H1 (cell line): Measurements from ENCODE around the gene CREB3. TPM values are rescaled to one million over a fixed set of nuclear protein-coding genes. Genes with fewer than 3 reads are reported as not detected.

ENCODE experiments used
- CTCF ChIA-PET: fragments of 300-600 bp; sonication (Branson Sonifier 250); formaldehyde crosslinking; loops from one replicate; lab custom pipeline; 2021; ENCODE audit not compliant: partially characterized antibody; lab: Charles Lee
- POLR2A ChIA-PET: fragments of 300-600 bp; sonication (Branson Sonifier 250); formaldehyde crosslinking; loops from one replicate; lab custom pipeline; 2021; ENCODE audit warnings: inconsistent platforms; ENCODE audit not compliant: partially characterized antibody; lab: Charles Lee
- DNase-seq, 2 experiments: peaks; one replicate each; pipeline versions ENCODE4 v3.0.0 to v3.0.0-alpha.2; 2010 to 2022; ENCODE audit warnings: low spot score in 2 of 2, low read depth in 1 of 2, mixed read lengths in 1 of 2
- FAIRE-seq: peaks from 2 replicates; lab custom pipeline; 2011; peaks lifted over from hg19 to GRCh38; lab: Jason Lieb, UNC
- H2AFZ ChIP-seq: 2 replicates; pipeline ENCODE4 v1.8.1; 2012; ENCODE audit warnings: low read length, inconsistent platforms
- H2AK5ac ChIP-seq: 2 replicates; pipeline ENCODE4 v1.6.1; 2013; ENCODE audit warnings: low read depth, low read length
- H2BK120ac ChIP-seq: replicated peaks from 2 replicates; pipeline ENCODE3; 2013; ENCODE audit warnings: low read depth, low read length, inconsistent platforms
- H2BK12ac ChIP-seq: 2 replicates; pipeline ENCODE4 v1.6.1; 2013; ENCODE audit warnings: low read depth, low read length
- H2BK15ac ChIP-seq: 2 replicates; pipeline ENCODE4 v1.6.1; 2013; ENCODE audit warnings: low read length
- H2BK20ac ChIP-seq: 2 replicates; pipeline ENCODE4 v1.6.1; 2013; ENCODE audit warnings: low read length
- H2BK5ac ChIP-seq: 2 replicates; pipeline ENCODE4 v1.6.1; 2013; ENCODE audit warnings: low read depth, low read length
- H3K14ac ChIP-seq: 2 replicates; pipeline ENCODE4 v1.6.1; 2013; ENCODE audit warnings: inconsistent platforms; ENCODE audit not compliant: insufficient read length
- H3K18ac ChIP-seq: 2 replicates; pipeline ENCODE4 v1.6.1; 2013; ENCODE audit warnings: low read length; ENCODE audit errors: extremely low read depth
- H3K23ac ChIP-seq: 2 replicates; pipeline ENCODE4 v1.6.1; 2013; ENCODE audit warnings: inconsistent platforms; ENCODE audit not compliant: insufficient read length
- H3K23me2 ChIP-seq: 2 replicates; pipeline ENCODE4 v1.6.1; 2013; ENCODE audit warnings: low read depth, low read length
- H3K27ac ChIP-seq: 2 replicates; pipeline ENCODE4 v1.6.1; 2011; ENCODE audit warnings: low read depth, low read length, inconsistent platforms
- H3K27me3 ChIP-seq, 4 experiments: replicated peaks in 1 of 4; 1 replicate in 1 of 4; 2 replicates in 3 of 4; pipeline versions ENCODE4 v1.6.1 to v1.8.1; 2011 to 2013; ENCODE audit warnings: low read length in 3 of 4, mild to moderate bottlenecking in 3 of 4, inconsistent platforms in 2 of 4, mixed read lengths in 2 of 4, moderate library complexity in 1 of 4; ENCODE audit not compliant: control insufficient read depth in 3 of 4, insufficient read depth in 3 of 4; ENCODE audit errors: extremely low read depth in 1 of 4
- H3K36me3 ChIP-seq, 4 experiments: 2 replicates each; pipeline versions ENCODE4 v1.6.1 to v1.8.1; 2011 to 2013; ENCODE audit warnings: mild to moderate bottlenecking in 4 of 4, low read length in 3 of 4, moderate library complexity in 2 of 4, control low read depth in 1 of 4, inconsistent platforms in 1 of 4; ENCODE audit not compliant: insufficient read depth in 4 of 4, control insufficient read depth in 2 of 4
- H3K4ac ChIP-seq: replicated peaks from 2 replicates; pipeline ENCODE3; 2013; ENCODE audit warnings: low read length, low read depth, mixed read lengths, inconsistent platforms; ENCODE audit not compliant: insufficient read length
- H3K4me1 ChIP-seq, 4 experiments: replicated peaks in 1 of 4; 1 replicate in 1 of 4; 2 replicates in 3 of 4; pipeline versions ENCODE4 v1.6.1 to v1.8.1; 2011 to 2013; ENCODE audit warnings: low read length in 3 of 4, inconsistent platforms in 2 of 4, mixed read lengths in 1 of 4; ENCODE audit not compliant: insufficient read depth in 4 of 4, control insufficient read depth in 3 of 4
- H3K4me2 ChIP-seq, 2 experiments: 2 replicates each; pipeline versions ENCODE4 v1.6.1 to v1.8.1; 2011 to 2013; ENCODE audit warnings: low read depth in 2 of 2, low read length in 2 of 2, control low read depth in 1 of 2, inconsistent platforms in 1 of 2, mild to moderate bottlenecking in 1 of 2; ENCODE audit not compliant: insufficient read depth in 1 of 2
- H3K4me3 ChIP-seq, 4 experiments: fragments of 200-600, 300-600 bp in 1 of 4; sonication (generic), shearing (Covaris generic), sonication (Bioruptor Twin) in 1 of 4; 2 replicates each; pipeline versions ENCODE4 v1.5.1 to v1.8.1; 2011 to 2016; ENCODE audit warnings: low read length in 4 of 4, low read depth in 3 of 4, control low read depth in 2 of 4, inconsistent platforms in 2 of 4, mild to moderate bottlenecking in 2 of 4, mixed read lengths in 1 of 4, moderate library complexity in 1 of 4; ENCODE audit not compliant: insufficient read depth in 2 of 4; ENCODE audit errors: extremely low read depth in 1 of 4
- H3K56ac ChIP-seq: replicated peaks from 2 replicates; pipeline ENCODE3; 2013; ENCODE audit warnings: low read depth, mild to moderate bottlenecking, mixed read lengths, low read length, inconsistent platforms; ENCODE audit not compliant: insufficient read length
- H3K79me1 ChIP-seq: 2 replicates; pipeline ENCODE4 v1.6.1; 2013; ENCODE audit warnings: low read depth, low read length, control low read depth
- H3K79me2 ChIP-seq, 2 experiments: 2 replicates each; pipeline versions ENCODE4 v1.6.1 to v1.8.1; 2012 to 2013; ENCODE audit warnings: low read length in 2 of 2, mild to moderate bottlenecking in 2 of 2, inconsistent platforms in 1 of 2; ENCODE audit not compliant: insufficient read depth in 2 of 2, control insufficient read depth in 1 of 2
- H3K9ac ChIP-seq, 4 experiments: replicated peaks in 1 of 4; 1 replicate in 1 of 4; 2 replicates in 3 of 4; pipeline versions ENCODE4 v1.6.1 to v1.8.1; 2011 to 2013; ENCODE audit warnings: low read depth in 3 of 4, low read length in 3 of 4, control low read depth in 2 of 4, mild to moderate bottlenecking in 2 of 4, moderate library complexity in 2 of 4, inconsistent platforms in 1 of 4; ENCODE audit errors: extremely low read depth in 1 of 4
- H3K9me3 ChIP-seq, 2 experiments: 2 replicates each; pipeline versions ENCODE4 v1.6.1 to v1.8.1; 2012 to 2013; ENCODE audit warnings: mild to moderate bottlenecking in 2 of 2, moderate library complexity in 2 of 2, control low read depth in 1 of 2, inconsistent platforms in 1 of 2, low read depth in 1 of 2, low read length in 1 of 2, mixed read lengths in 1 of 2; ENCODE audit not compliant: insufficient read depth in 2 of 2
- H4K20me1 ChIP-seq, 2 experiments: replicated peaks in 1 of 2; 2 replicates each; pipeline versions ENCODE3 to v1.8.1; 2011 to 2013; ENCODE audit warnings: inconsistent platforms in 2 of 2, low read length in 2 of 2, mild to moderate bottlenecking in 1 of 2; ENCODE audit not compliant: insufficient read depth in 2 of 2, control insufficient read depth in 1 of 2
- H4K5ac ChIP-seq: 2 replicates; pipeline ENCODE4 v1.6.1; 2013; ENCODE audit warnings: low read length, low read depth, mixed read lengths, inconsistent platforms; ENCODE audit not compliant: insufficient read length
- H4K8ac ChIP-seq: 2 replicates; pipeline ENCODE4 v1.8.0; 2013; ENCODE audit warnings: mild to moderate bottlenecking, moderate library complexity, low read length, inconsistent platforms; ENCODE audit not compliant: insufficient read depth; ENCODE audit errors: extremely low read depth
- H4K91ac ChIP-seq: replicated peaks from 2 replicates; pipeline ENCODE3; 2013; ENCODE audit warnings: low read length, mixed read lengths, inconsistent platforms; ENCODE audit not compliant: insufficient read length
- KDM5A ChIP-seq: fragments of 200-600 bp; IDR thresholded peaks from 2 replicates; pipeline ENCODE4 v1.7.1; 2012; ENCODE audit warnings: mild to moderate bottlenecking, low read length, inconsistent platforms, mixed read lengths
- WGBS, 2 experiments: shearing (Covaris generic) in 1 of 2; methylation state at CpG; one replicate each; pipeline versions ENCODE4 v1.1.6 to v1.1.7; 2013 to 2015; ENCODE audit warnings: low lambda C conversion rate in 2 of 2, mixed read lengths in 2 of 2, inconsistent platforms in 1 of 2, low coverage in 1 of 2, missing lambda C conversion rate in 1 of 2; ENCODE audit not compliant: insufficient replicate concordance in 2 of 2, insufficient coverage in 1 of 2, insufficient read length in 1 of 2; ENCODE audit errors: extremely low coverage in 1 of 2, missing lambda C conversion rate in 1 of 2; 5-methylcytosine and 5-hydroxymethylcytosine counted together
- polyA plus RNA-seq, 7 experiments: library from polyadenylated mRNA; depleted of rRNA in 3 of 7; stranded (reverse) in 5 of 7; unstranded in 2 of 7; fragments of >200 nt in 5 of 7; fragments of 200-250 nt in 2 of 7; gene quantifications; 1 replicate in 5 of 7; 2 replicates in 1 of 7; 4 replicates in 1 of 7; pipeline versions ENCODE4 v1.2.1 to v1.2.3, GENCODE V29; 2011 to 2013; ENCODE audit warnings: missing spikeins in 2 of 7, mixed read lengths in 2 of 7
- total RNA-seq: library from RNA; stranded (reverse); fragmentation: NEBNext Ultra II Directional; extraction: Animal tissue kit (Norgen Biotek cat#: 25700); gene quantifications from 2 replicates; pipeline ENCODE4 v1.2.1, GENCODE V29; 2021

CREB3 gene
- total and polyA plus RNA-seq, 2 of the 8 experiments (the other 6 are each of a cell fraction or from before 2014, with no cell fraction given): 24.4 to 25.7 TPM

- Histone ChIP-seq H4K91ac (no peak overlapping the region), H2BK120ac (no peak overlapping the region), H2BK15ac (no peak overlapping the region), H4K8ac (no peak overlapping the region), H3K18ac (no peak overlapping the region), H3K79me2 (peaks cover 0 to 20% of the 10 kb centered on the region in 2 experiments; a peak in 2 of 4 replicates), H2BK12ac (no peak overlapping the region), H3K23ac (no peak overlapping the region)
- 87% methylated on average over 2 of the region's 2 CpGs; no CpG with 5 or more reads in 1 of the 2 experiments for WGBS, 2 experiments
- no peak for TF ChIP-seq KDM5A
- TF ChIP-seq, all 59 proteins: peak for 0
- no peak for FAIRE-seq
- Histone ChIP-seq H3K27ac (no peak overlapping the region), H2AK5ac (no peak overlapping the region), H3K4ac (no peak overlapping the region), H4K5ac (no peak overlapping the region), H4K20me1 (no peaks in the 10 kb centered on the region), H3K23me2 (no peaks in the 10 kb centered on the region), H3K36me3 (no peaks in the 10 kb centered on the region), H3K9me3 (no peaks in the 10 kb centered on the region), H3K14ac (no peak overlapping the region), H3K9ac (no peak overlapping the region), H3K79me1 (no peaks in the 10 kb centered on the region), H2BK5ac (no peak overlapping the region), H3K4me3 (no peak overlapping the region), H2AFZ (no peak overlapping the region), H3K4me2 (no peak overlapping the region), H2BK20ac (no peak overlapping the region), H3K27me3 (no peaks in the 10 kb centered on the region), H3K56ac (no peak overlapping the region), H3K4me1 (no peaks in the 10 kb centered on the region)
- POLR2A ChIA-PET: interaction anchor here (0.6 to 0.9 kb wide), 4 partner anchors 12 to 31 kb away, joined by 3 to 4 read pairs (median 3); partner anchors contain the start of genes CREB3, GBA2 and RGP1
- no peak for DNase-seq
- CTCF ChIA-PET: interaction anchor here (0.7 to 0.9 kb wide), 4 partner anchors 8 to 26 kb away, joined by 3 to 4 read pairs (median 4); no protein-coding TSS in a partner anchor
These were observed 30.7 kb downstream of the CREB3 start for GRCh38 chr9:35763181-35763580.
